IPS DF 4.7 (cell line): ENCODE measurements around the gene LRP1B.
"Not testable (repeated sequence)": the region's sequence is repeated elsewhere in the genome, so short reads cannot be mapped to it uniquely, and the experiment has no call there.

Experiments
- DNase-seq: peaks from one replicate; pipeline ENCODE4 v3.0.0-alpha.2; 2013; ENCODE audit warnings: low spot score; ENCODE audit errors: extremely low read depth

The LRP1B gene

DNA sequence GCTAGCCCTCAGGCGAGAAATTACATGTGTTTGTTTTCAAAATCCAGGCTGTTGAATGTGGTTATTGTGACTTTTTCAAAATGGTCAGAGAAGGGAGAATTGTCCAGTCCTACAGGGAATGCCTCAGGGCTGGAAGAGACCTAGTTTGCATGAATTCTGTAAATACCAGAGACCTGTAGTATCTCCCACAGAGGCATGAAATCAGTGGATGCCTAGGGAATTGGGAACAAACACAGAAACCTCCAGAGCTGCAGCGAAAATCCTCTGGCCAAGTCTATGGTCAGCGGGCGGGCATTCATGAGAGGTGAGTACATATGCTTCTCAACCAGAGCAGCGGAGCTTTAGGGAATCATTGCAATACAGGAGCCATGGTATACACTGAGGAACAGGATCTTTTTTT is 1754.1 kb downstream of the LRP1B start:
- no peak for DNase-seq

DNA sequence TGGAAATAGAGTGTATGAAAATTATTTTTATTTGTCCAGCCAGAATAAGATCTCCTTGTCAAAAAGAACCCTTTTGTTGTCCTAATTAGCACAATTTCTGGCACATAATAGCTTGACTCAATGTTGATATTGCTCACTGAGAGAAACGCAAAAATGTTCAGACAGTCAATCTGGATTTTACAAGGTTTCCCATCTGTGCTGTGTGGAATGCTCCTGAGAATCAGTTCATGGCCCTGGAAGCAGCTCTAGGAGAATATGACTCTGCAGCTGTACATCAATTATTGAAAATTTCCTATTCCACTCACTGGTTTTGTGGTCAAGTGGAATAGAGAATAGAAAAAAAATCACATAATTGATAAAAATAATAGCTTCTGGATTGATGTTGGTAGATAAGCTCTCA is 1767.7 kb downstream of the LRP1B start:
- no peak for DNase-seq

DNA sequence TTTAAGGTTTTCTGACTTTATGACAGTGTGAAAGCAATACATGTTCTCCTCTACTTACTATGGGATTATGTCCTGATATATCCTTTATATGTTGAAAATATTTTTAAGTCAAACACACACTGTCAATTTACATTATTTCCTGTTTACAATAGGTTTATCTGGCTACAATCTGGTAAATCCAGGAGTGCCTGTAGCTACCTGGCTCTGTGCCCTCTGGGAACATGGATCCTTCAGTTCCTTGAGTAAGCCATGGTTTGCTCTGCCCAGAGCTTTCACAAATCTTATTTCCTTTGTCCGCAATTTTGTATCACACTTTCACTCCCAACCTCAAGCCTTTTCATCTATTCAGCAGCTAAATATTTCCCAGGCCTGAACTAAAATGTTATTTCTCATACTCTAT is 1768.5 kb downstream of the LRP1B start:
- DNase-seq: no peak

DNA sequence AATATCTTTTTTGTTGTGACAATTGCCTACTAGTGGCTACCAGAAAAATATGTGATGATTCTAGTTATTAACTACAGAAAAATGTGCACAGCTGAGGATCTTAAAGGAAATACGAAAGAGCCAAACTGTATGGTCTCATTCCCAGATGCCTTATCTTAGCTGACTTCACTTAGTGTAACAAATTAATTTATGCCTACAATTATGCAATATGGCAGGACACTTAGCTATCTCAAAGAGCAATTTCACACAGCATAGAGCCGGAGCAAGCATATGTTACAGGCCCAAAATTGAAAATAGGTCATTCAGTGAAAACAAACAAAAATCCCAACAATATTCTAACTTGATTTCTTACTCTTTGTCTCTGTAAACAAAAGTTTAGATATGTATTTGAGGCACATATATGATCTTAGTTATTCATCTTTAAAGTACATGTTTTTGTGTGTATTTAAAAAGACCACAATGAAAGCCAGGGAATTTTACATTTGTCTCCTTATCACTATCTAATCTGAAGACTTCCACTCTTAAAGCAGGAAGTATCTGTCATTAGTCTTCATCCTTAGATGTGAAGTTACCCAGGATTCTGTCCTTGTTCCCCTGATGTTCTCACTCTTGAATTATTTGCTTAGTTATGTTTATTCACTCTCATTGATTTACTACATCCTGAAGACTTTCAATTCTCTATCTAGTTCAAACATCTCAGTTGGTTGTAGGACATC is 1771.6 kb downstream of the LRP1B start:
- DNase-seq: no peak

DNA sequence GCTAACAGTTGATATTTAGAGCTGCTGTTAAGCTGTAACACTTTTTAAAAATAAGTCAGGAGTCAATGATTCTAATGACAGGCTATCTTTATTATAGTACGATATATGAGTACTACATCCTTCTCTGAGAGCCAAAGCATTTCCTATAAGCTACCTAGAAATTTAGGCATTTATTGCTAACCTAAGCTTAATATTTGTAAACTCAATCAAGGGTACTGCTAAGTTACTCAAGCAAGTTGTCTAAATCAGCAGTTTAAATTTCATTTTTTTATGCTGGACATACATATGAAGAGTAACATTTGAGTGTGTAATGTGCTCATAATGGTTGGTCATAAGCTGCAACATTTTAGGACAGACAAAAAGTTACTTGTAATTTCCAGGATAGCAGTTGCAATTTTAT is 1774.1 kb downstream of the LRP1B start:
- no peak for DNase-seq

DNA sequence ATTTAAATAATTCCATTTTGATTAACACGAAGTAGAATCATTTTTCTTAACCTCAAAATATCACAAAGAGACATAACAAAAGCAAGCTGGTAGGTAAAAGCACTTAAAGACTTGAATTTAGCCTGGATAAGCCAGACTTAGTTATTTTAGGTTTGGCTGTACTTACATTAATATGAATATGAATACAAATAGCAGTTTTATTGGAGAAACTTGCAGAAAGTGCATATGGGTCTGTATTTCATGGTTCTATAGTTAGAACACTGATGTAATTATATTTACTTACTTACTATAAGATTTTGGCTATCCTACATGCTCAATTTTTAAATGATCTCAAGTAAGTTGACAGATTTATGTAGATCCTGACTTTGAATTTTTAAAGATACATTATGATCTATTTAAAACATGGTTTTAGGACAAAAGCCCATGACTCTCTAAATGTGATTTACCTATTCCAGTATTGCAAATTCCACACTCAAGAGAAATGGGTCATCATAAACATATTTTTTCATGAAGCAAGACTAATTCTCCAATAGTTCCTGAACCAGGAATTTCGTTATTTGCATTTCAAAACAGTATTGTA is 1775.2 kb downstream of the LRP1B start:
- DNase-seq: no peak

DNA sequence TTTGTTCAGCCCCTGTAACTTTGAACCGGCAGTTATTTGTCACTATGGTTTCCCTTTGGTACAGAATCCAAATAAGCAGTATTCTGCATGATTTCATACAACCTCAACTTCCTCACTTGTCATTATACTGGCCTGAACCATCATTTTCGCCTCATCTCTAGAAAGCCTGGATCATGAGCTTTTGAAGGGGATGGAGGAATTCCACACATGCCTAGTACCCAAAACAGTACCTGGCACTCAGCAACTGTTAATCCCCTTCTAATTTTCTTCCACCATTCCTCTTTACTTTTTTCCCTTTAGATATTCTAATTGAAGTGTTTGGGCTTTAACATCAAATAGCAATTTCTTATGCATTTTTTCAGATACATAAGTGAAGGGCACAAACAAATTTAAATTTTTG is 1776.3 kb downstream of the LRP1B start:
- no peak for DNase-seq

DNA sequence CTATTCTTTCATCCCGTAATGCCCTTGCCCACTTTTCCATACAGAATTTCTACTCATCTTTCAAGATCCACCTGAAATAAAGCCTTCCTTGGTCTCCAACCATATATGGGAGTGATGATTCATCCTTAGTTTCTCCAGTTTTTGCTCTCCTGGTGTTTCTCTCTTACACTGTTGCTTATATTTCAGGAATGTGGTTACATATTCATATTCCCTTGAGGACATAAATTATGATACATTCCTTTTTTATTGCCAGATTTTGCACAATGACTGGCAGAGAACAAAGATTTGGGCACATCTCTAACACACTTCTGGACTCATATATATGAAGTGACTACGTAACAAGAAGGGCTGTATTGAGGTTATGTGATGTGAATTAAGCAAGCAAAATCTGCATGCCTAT is 1777.3 kb downstream of the LRP1B start:
- DNase-seq: no peak

DNA sequence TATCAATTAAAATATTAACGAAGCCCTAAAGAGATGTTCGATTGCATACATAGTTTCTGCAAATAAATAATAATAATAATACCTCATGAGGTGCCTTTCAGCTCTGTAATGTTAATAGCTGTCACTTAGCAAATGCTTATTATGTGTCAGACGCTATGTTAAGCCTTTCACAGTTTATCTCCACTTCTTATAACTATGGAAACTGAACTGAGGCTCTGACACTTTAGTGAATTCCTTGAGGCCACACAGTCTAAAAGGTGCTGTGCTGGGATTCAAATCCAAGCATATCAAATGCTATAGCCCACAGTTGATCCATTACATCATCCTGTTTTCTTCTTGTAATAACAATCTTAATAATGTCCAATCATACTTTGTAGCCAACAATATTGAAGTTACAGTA is 1779.1 kb downstream of the LRP1B start:
- DNase-seq: no peak

DNA sequence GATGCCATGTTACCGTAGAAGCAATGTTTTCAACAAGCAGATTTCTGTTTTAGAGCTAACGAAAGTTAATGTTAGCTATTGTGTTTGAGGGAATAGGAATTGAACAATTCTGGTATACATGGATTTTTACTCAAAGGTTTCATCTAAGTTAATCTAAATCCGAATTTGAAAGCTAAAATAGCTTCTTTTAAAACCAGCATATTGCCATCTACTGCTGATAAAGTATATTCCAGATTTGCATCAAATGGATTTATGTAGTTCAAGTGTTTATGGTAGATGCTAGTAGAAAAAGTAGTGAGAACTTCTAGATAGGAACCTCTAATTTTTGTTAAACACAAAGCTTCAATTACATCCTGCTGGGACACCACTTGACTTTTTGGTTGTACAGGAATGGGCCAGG is 1781.1 kb downstream of the LRP1B start:
- DNase-seq: no peak

DNA sequence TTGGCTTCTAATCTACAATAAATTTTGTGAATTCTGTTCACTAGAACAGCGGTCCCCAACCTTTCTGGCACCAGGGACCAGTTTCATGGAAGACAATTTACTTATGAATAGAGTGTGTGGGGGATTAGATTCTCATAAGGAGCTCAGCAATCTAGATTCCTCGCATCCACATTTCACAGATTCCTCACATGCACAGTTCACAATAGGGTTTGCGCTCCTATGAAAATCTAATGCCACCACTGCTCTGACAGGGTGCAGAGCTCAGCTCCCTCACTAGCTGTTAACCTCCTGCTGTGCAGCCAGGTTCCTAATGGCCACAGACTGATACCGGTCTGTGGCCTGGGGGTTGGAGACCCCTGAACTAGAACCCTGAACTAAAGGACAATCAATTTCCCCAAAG is 1782.0 kb downstream of the LRP1B start:
- peak; percentile 9 for DNase-seq

DNA sequence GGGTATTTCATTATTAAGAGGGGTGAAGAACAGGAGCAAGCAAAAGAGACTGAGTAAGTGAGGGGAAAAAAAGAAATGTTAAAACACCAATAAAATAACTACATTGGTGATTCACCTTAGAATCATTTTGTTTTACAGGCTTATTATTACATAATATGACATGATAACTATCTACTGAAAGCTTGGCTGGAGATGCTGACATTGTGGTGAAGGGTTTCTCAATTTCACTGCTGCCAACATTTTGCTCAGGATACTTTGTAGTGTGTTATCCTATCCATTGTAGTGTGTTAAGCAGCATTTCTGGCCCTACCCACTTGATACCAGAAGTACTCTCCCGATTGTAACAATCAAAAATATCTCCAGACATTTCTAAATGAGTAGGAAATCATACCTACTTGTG is 1786.0 kb downstream of the LRP1B start:
- no peak for DNase-seq

DNA sequence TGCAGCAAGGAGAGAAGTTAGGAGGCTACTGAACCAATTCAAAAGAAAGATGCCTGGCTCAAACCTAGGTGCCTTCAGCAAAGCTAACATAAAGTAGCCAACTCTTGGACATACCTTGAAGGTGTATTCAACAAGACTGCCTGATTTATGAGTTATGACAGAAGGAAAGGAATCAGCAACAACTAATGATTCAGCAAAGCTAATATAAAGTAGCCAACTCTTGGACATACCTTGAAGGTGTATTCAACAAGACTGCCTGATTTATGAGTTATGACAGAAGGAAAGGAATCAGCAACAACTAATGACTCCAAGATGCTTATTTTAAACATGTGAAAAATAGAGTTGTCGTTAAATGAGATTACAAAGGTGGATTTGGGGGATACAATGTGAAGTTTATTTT is 1786.5 kb downstream of the LRP1B start:
- not testable (repeated sequence) for DNase-seq

DNA sequence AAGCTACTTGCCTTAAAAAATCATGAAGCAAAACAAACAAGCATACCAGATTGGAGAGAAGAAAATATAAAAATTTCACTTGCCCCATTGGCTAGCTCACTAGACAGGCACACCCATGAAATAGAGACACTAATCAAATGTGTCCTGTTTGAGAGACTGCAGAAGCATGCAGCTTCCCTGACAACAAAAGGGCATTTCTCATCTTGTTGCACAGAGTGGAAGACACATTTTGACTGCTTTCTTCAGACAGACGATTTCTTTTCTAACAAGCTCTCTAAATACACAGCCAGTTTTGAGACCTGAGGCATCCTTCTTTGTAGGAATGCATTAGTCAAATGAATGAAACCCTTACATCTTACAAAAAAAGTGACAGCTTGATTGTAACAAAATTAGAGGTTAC is 1792.0 kb downstream of the LRP1B start:
- DNase-seq: no peak

DNA sequence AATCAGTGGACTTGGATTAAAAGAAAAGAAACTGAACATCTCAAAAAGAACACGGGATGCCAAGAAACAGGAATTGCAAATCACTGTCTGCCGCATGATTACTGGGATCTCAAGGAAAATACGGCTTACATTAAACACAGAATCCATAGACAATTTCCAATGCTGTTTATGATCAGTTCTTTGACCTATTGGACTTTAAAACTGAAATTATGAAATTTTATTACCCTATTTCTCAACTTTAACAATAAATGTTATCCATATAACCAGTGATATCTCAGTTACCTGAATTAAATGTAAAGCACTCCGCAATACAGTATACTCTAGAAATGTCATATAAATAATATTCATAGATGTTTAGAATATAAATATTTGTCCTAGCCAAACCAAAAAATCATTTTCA is 1793.8 kb downstream of the LRP1B start:
- DNase-seq: no peak

DNA sequence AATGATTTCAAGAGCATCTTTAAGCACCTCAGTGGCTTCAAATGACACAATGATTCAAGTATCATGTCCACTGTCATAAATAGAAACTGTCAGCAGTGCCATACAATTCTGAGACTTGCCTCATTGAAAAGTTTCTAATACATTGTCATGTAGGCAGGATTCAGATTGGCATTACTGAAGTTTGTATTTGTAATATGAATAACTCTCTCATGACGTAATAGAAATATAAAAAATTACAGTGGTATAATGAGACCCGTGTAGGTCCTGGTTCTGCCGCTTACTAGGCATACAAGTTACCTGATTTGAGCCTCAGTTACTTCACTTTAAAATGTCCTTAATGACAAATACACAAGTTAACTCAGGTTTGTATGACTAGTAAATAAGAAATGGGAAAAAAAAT is 1814.5 kb downstream of the LRP1B start:
- DNase-seq: no peak

DNA sequence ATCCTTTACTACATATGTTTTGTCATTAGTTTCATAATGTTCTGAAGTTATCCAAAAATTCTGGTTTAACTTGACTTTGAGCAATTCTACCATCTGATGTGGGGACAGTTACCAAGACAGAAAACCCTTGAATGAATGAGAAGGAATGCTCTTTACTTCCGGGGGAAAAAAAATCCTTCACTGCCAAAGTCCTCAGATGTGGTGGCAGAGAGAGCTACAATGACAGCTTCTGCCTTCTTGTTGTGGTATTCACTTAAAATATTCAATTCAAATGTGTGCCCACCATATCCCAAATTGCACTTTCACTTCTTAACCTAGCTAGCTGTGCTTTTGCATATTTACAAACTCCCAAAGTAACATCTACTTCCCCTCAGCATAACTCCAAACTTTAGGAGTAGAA is 1818.9 kb downstream of the LRP1B start:
- no peak for DNase-seq

DNA sequence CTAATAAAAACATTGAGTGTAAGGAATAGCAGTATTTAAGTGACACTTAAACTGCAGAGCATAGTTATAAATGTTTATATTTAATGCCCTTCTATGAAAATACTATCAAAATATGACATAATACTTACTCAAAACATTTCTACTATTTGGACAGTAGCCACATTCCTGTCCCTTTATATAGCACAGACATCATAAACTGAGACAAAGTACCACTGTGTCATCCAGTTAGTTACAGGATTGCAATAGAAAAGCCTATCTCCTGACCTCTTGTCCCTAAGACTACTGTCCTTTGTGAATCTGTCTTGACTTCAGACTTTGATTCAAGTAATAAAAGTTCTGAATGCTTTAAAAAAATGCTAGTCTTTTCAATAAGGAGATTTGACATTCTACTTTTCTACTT is 1822.1 kb downstream of the LRP1B start:
- DNase-seq: no peak

DNA sequence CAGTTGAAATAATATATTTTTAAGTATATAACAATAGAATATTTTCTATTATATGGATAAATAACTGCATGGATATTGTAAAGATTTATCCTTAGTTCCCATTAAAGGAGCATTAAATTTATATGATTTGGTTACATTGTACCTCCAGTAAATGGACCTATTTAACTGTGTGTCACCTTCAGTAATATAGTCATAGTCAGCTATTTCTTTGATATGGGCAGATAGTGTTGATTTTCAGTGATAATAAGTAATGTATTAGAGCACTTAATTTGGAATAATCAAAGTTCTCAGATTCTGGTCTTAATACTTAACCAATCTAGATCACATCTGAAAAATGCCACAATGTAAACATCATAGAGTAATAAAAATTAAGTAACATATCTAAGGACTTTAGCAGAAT is 1823.3 kb downstream of the LRP1B start:
- no peak for DNase-seq

DNA sequence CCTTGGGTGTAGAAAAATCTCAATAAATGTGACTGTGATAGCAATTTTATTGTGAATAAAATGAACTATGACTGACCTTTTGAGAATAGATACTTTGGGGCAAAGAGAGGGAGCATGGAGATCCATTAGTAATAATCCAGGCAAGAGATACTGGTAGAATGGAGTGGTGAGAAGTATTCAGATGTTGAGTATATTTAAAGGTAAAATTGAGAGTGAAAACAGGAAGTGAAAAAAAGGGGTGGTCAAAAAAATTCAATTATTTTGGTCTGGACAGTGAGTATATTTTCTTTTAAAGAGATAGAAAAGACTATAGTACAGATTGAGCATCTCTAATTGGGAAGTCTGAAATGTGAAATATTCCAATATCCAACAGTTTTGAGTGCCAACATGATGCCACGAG is 1835.0 kb downstream of the LRP1B start:
- DNase-seq: no peak

DNA sequence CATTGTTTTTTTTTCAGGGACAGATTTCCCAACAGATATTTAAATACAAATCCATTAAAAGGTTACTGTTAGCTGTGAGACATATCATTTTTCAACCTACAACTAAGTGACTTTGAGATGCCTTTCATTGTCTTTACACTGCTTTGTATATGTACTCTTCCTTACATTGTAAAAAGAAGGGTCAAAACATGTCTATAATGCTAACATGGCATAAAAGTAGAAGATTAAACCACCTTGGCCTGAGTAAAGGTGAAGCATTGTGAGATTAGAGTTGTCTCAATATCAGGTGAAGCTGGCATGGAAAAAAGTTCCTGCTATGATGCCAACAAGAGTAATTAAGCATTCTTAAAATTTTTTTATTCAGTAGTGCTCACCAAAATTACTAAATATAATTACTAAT is 1842.1 kb downstream of the LRP1B start:
- DNase-seq: no peak

DNA sequence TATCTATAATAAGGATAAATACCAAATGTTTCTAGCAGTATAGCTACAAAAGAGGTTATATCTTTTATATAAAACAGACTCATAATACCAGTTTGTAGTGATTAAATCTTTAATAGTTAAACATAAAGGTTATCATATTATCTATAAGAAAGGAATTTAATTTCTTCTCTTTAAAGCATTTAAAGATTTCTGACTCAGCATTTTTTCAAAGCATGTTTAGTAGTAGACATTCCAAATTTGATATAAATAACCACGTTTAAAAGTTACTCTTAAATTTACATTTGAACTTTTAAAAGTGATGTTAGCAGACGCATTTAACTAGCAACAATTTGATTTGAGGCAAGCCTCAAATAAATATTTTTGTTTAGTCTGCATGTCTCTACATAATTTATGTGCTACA is 1842.6 kb downstream of the LRP1B start:
- DNase-seq: no peak

DNA sequence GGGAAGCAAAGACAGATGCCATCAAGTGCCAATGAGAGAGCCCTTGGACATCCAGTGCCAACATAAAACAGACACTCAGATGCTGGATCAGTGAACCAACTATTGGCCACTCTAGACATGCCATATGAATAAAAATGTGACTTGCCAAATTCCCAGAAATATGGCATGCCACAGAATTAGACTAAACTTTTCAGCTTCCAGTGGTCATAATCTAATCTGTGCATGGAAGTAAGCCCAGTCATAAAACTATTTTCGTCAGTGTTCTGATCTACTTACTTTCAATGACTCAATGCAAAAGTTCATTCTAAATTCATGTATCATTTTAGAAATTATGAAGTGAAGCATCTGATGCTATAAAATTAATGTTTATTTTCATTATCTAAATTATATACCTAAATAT is 1844.4 kb downstream of the LRP1B start:
- DNase-seq: no peak

DNA sequence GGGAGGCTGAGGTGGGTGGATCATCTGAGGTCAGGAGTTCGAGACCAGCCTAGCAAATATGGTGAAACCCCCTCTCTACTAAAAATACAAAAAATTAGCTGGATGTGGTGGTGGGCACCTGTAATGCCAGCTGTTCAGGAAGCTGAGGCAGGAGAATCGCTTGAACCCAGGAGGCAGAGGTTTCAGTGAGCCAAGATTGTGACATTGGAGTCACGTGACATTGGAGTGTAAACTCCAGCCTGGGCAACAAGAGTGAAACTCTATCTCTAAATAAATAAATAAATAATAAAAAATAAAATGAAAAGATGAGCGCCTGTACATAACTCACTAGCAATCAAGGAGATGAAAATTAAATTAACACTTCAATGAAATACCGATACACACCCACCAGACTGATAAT is 1853.5 kb downstream of the LRP1B start:
- not testable (repeated sequence) for DNase-seq
